Adrenal gland (tissue), 5 donors: Measurements from ENCODE around the gene CACNA1B.

ENCODE experiments used
- POLR2A ChIP-seq, 2 donors: fragments of 450-650 bp; IDR thresholded peaks; one replicate each; pipeline ENCODE4 v1.6.1; 2017; ENCODE audit warnings: antibody characterized with exemption in 2 of 2, mild to moderate bottlenecking in 2 of 2, moderate library complexity in 1 of 2
- TF ChIP-seq, protein P1 (sequence below), 6 experiments: fragments of 450-650 bp in 4 of 6; fragments of 200-600 bp in 2 of 6; sonication (generic) in 1 of 6; IDR thresholded peaks; 1 replicate in 5 of 6; 2 replicates in 1 of 6; pipeline versions ENCODE4 v1.5.1 to v1.8.0; 2016 to 2021; ENCODE audit warnings: antibody characterized with exemption in 6 of 6, mild to moderate bottlenecking in 2 of 6, moderate library complexity in 1 of 6
- donor health status: DM: no; HTN: no; CAD: no.

- TF ChIP-seq, protein P1, sequence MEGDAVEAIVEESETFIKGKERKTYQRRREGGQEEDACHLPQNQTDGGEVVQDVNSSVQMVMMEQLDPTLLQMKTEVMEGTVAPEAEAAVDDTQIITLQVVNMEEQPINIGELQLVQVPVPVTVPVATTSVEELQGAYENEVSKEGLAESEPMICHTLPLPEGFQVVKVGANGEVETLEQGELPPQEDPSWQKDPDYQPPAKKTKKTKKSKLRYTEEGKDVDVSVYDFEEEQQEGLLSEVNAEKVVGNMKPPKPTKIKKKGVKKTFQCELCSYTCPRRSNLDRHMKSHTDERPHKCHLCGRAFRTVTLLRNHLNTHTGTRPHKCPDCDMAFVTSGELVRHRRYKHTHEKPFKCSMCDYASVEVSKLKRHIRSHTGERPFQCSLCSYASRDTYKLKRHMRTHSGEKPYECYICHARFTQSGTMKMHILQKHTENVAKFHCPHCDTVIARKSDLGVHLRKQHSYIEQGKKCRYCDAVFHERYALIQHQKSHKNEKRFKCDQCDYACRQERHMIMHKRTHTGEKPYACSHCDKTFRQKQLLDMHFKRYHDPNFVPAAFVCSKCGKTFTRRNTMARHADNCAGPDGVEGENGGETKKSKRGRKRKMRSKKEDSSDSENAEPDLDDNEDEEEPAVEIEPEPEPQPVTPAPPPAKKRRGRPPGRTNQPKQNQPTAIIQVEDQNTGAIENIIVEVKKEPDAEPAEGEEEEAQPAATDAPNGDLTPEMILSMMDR (IDR thresholded peaks at IDR 0.05): no peak
- TF ChIP-seq POLR2A (IDR thresholded peaks at IDR 0.05): no peak
Measured at GRCh38 chr9:138045541-138046490, 168.2 kb downstream of the CACNA1B start.
